ENCODE measurements around the gene IGFN1. TPM values are rescaled to one million over a fixed set of nuclear protein-coding genes. Genes with fewer than 3 reads are reported as not detected.

Gene IGFN1
- total RNA-seq, 1 experiment from 2014 or later = 4.3 TPM

GRCh38 chr1:201181726-201182125 lies 8.9 kb upstream of the IGFN1 start:
- no peak for DNase-seq
- no peak overlapping the region for H3K4me2 ChIP-seq
- H3K36me3 ChIP-seq (ENCODE audit: low read depth) = no peaks in the 10 kb centered on the region
- H3F3A ChIP-seq (ENCODE audit: insufficient read depth, low read depth) = peaks cover 8% of the 10 kb centered on the region
- no peak for TF ChIP-seq EZH2 (IDR thresholded peaks at IDR 0.05; ENCODE audit: low read depth)
- no peak for TF ChIP-seq CTCF (conservative IDR thresholded peaks at IDR 0.05)
- H3K27ac ChIP-seq = no peak overlapping the region
- peaks cover 7% of the 10 kb centered on the region; the same call in 1 of the 2 replicates for H3K4me1 ChIP-seq (replicated peaks; ENCODE audit: insufficient read depth)
- BruUV-seq (replicated peaks) = no TSS peak
- intact Hi-C loops (cut with micrococcal nuclease; ENCODE audit: unreplicated experiment) = no loop called here
- H3K4me3 ChIP-seq = no peak overlapping the region
- H3K9me2 ChIP-seq (ENCODE audit: insufficient read depth) = no peaks in the 10 kb centered on the region
- no peaks in the 10 kb centered on the region for H4K20me1 ChIP-seq (ENCODE audit: insufficient read depth)
- no peaks in the 10 kb centered on the region for H3K79me2 ChIP-seq (ENCODE audit: low read depth)
- CTCF ChIA-PET = no interaction called here
- POLR2A ChIA-PET (ENCODE audit: unreplicated experiment) = no interaction called here
- H2AFZ ChIP-seq = no peak overlapping the region
- H3K9me3 ChIP-seq (ENCODE audit: insufficient read depth, low read depth) = no peaks in the 10 kb centered on the region
- H3K27me3 ChIP-seq (ENCODE audit: insufficient read depth, low read depth) = no peaks in the 10 kb centered on the region

- Histone ChIP-seq H2AFZ (no peak overlapping the region), H3K27me3 (ENCODE audit: insufficient read depth, low read depth) (no peaks in the 10 kb centered on the region), H3F3A (ENCODE audit: insufficient read depth, low read depth) (no peaks in the 10 kb centered on the region), H3K9me3 (ENCODE audit: insufficient read depth, low read depth) (no peaks in the 10 kb centered on the region), H3K9me2 (ENCODE audit: insufficient read depth) (no peaks in the 10 kb centered on the region), H3K27ac (no peak overlapping the region), H3K79me2 (ENCODE audit: low read depth) (no peaks in the 10 kb centered on the region), H3K4me1 (replicated peaks; ENCODE audit: insufficient read depth) (no peaks in the 10 kb centered on the region), H3K4me3 (no peak overlapping the region), H3K36me3 (ENCODE audit: low read depth) (no peaks in the 10 kb centered on the region), H3K4me2 (no peak overlapping the region), H4K20me1 (ENCODE audit: insufficient read depth) (no peaks in the 10 kb centered on the region)
- intact Hi-C loops (cut with micrococcal nuclease; ENCODE audit: unreplicated experiment) = no loop called here
- TF ChIP-seq EZH2 (IDR thresholded peaks at IDR 0.05; ENCODE audit: low read depth) (no peak), CTCF (conservative IDR thresholded peaks at IDR 0.05) (no peak)
- DNase-seq = no peak
- ChIA-PET CTCF (no interaction called here), POLR2A (ENCODE audit: unreplicated experiment) (no interaction called here)
- BruUV-seq (replicated peaks) = no TSS peak
Observed at GRCh38 chr1:201183209-201183608, 7.4 kb upstream of the IGFN1 start.

GRCh38 chr1:201183753-201184152 lies 6.9 kb upstream of the IGFN1 start:
- no peak for DNase-seq
- no peaks in the 10 kb centered on the region for H3F3A ChIP-seq (ENCODE audit: insufficient read depth, low read depth)
- CTCF ChIA-PET = no interaction called here
- no peak overlapping the region for H3K27ac ChIP-seq
- no peaks in the 10 kb centered on the region for H3K36me3 ChIP-seq (ENCODE audit: low read depth)
- POLR2A ChIA-PET (ENCODE audit: unreplicated experiment) = no interaction called here
- intact Hi-C loops (cut with micrococcal nuclease; ENCODE audit: unreplicated experiment) = loop anchor here (2.0 kb wide), 1 partner anchor 29 kb away; the partner anchor contains the start of gene TMEM9
- H3K4me3 ChIP-seq = no peak overlapping the region
- H3K27me3 ChIP-seq (ENCODE audit: insufficient read depth, low read depth) = no peaks in the 10 kb centered on the region
- no peaks in the 10 kb centered on the region for H3K79me2 ChIP-seq (ENCODE audit: low read depth)
- no TSS peak for BruUV-seq (replicated peaks)
- H3K9me2 ChIP-seq (ENCODE audit: insufficient read depth) = no peaks in the 10 kb centered on the region
- no peak overlapping the region for H3K4me2 ChIP-seq
- TF ChIP-seq CTCF (conservative IDR thresholded peaks at IDR 0.05) = no peak
- no peak for TF ChIP-seq EZH2 (IDR thresholded peaks at IDR 0.05; ENCODE audit: low read depth)
- no peaks in the 10 kb centered on the region for H3K4me1 ChIP-seq (replicated peaks; ENCODE audit: insufficient read depth)
- H3K9me3 ChIP-seq (ENCODE audit: insufficient read depth, low read depth) = no peaks in the 10 kb centered on the region
- no peak overlapping the region for H2AFZ ChIP-seq
- H4K20me1 ChIP-seq (ENCODE audit: insufficient read depth) = no peaks in the 10 kb centered on the region
